H1 (cell line): ENCODE data around the gene MRPL22.

Source experiments
- BCL11A ChIP-seq, 2 experiments: IDR thresholded peaks; one replicate each; pipeline ENCODE4 v1.6.1; 2011; ENCODE audit warnings: low read depth in 2 of 2, low read length in 2 of 2, mild to moderate bottlenecking in 2 of 2
- CEBPB ChIP-seq: IDR thresholded peaks from 2 replicates; pipeline ENCODE4 v1.6.1; 2012; ENCODE audit warnings: low read depth, low read length
- POLR2A ChIP-seq, 2 experiments: IDR thresholded peaks; 1 replicate in 1 of 2; 2 replicates in 1 of 2; pipeline ENCODE4 v1.6.1; 2011; ENCODE audit warnings: low read depth in 2 of 2, low read length in 2 of 2, mild to moderate bottlenecking in 2 of 2; ENCODE audit errors: control extremely low read depth in 1 of 2
- TF ChIP-seq, protein P1 (sequence below), 3 experiments: IDR thresholded peaks; 1 replicate in 2 of 3; 2 replicates in 1 of 3; pipeline versions ENCODE4 v1.5.1 to v1.6.1; 2011; ENCODE audit warnings: low read length in 3 of 3, mild to moderate bottlenecking in 3 of 3, inconsistent platforms in 2 of 3, low read depth in 1 of 3, moderate library complexity in 1 of 3; ENCODE audit not compliant: insufficient read depth in 1 of 3; ENCODE audit errors: control extremely low read depth in 1 of 3
- TF ChIP-seq, protein P2 (sequence below): IDR thresholded peaks from 2 replicates; pipeline ENCODE4 v1.6.1; 2011; ENCODE audit warnings: low read length, improper control_type of control experiment

DNA sequence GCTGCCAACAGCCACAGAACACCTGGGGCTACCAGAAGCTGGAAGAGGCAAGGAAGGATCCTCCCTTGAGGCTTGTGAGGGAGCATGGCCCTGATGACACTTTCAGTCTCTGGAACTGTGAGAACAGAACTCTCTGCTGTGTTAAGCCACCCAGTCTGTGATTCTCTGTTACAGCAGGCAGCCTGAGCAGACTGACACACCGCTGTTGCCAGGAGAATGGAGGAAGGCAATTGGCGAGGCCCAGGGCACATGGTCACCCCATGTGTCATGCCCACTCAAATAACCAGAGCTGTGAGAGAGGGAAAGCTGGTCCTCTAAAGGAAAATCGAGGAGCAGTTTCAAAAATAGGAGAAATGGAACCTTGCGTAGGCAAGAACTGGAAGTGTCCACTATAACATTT lies 60.6 kb downstream of the MRPL22 start:
- TF ChIP-seq, protein P1, sequence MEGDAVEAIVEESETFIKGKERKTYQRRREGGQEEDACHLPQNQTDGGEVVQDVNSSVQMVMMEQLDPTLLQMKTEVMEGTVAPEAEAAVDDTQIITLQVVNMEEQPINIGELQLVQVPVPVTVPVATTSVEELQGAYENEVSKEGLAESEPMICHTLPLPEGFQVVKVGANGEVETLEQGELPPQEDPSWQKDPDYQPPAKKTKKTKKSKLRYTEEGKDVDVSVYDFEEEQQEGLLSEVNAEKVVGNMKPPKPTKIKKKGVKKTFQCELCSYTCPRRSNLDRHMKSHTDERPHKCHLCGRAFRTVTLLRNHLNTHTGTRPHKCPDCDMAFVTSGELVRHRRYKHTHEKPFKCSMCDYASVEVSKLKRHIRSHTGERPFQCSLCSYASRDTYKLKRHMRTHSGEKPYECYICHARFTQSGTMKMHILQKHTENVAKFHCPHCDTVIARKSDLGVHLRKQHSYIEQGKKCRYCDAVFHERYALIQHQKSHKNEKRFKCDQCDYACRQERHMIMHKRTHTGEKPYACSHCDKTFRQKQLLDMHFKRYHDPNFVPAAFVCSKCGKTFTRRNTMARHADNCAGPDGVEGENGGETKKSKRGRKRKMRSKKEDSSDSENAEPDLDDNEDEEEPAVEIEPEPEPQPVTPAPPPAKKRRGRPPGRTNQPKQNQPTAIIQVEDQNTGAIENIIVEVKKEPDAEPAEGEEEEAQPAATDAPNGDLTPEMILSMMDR (IDR thresholded peaks at IDR 0.05; ENCODE audit: control extremely low read depth in 1 of 3, insufficient read depth in 1 of 3, low read depth in 1 of 3, low read length in 3 of 3) = no peak
- TF ChIP-seq, protein P2, sequence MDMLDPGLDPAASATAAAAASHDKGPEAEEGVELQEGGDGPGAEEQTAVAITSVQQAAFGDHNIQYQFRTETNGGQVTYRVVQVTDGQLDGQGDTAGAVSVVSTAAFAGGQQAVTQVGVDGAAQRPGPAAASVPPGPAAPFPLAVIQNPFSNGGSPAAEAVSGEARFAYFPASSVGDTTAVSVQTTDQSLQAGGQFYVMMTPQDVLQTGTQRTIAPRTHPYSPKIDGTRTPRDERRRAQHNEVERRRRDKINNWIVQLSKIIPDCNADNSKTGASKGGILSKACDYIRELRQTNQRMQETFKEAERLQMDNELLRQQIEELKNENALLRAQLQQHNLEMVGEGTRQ = no peak
- TF ChIP-seq BCL11A (IDR thresholded peaks at IDR 0.05; ENCODE audit: low read depth in 2 of 2, low read length in 2 of 2) (no peak), POLR2A (IDR thresholded peaks at IDR 0.05; ENCODE audit: control extremely low read depth in 1 of 2, low read depth in 2 of 2, low read length in 2 of 2) (no peak), CEBPB (no peak)
